Upper lobe of left lung (tissue), 6 donors: ENCODE measurements around the gene SOCS1. TPM values are rescaled to one million over a fixed set of nuclear protein-coding genes. Genes with fewer than 3 reads are reported as not detected.

Experiments
- ATAC-seq, 2 donors: fragments of 200-7000 bp; cut with Tn5 transposase; one replicate each; pipeline ENCODE4 v1.9.1; 2022; ENCODE audit warnings: mild to moderate bottlenecking in 2 of 2, moderate library complexity in 2 of 2; ENCODE audit not compliant: low FRiP score in 2 of 2
- DNase-seq, 2 donors: peaks; one replicate each; pipeline ENCODE4 v3.0.0-alpha.2; 2019 to 2020
- H3K27ac ChIP-seq, 4 donors: fragments of 200-600 bp; sonication (generic); one replicate each; pipeline ENCODE4 v1.5.1; 2016 to 2019
- H3K27me3 ChIP-seq, 4 donors: fragments of 200-600 bp; sonication (generic); one replicate each; pipeline ENCODE4 v1.5.1; 2017 to 2019
- H3K36me3 ChIP-seq, 4 donors: fragments of 200-600 bp; sonication (generic); one replicate each; pipeline ENCODE4 v1.5.1; 2016 to 2019
- H3K4me1 ChIP-seq, 4 donors: fragments of 200-600 bp; sonication (generic); one replicate each; pipeline ENCODE4 v1.5.1; 2018 to 2019
- H3K4me3 ChIP-seq, 4 donors: fragments of 200-600 bp; sonication (generic); one replicate each; pipeline ENCODE4 v1.5.1; 2017 to 2019; ENCODE audit warnings: mild to moderate bottlenecking in 2 of 4, moderate library complexity in 1 of 4
- H3K9me3 ChIP-seq, 4 donors: fragments of 200-600 bp; sonication (generic); one replicate each; pipeline ENCODE4 v1.5.1; 2018 to 2019
- CTCF ChIP-seq, 6 experiments: fragments of 450-650 bp in 4 of 6; fragments of 200-600 bp in 2 of 6; sonication (generic) in 2 of 6; IDR thresholded peaks; one replicate each; pipeline ENCODE4 v1.5.1; 2016 to 2019; ENCODE audit warnings: antibody characterized with exemption in 6 of 6
- EP300 ChIP-seq, 4 donors: sonication (generic); formaldehyde crosslinking; IDR thresholded peaks; one replicate each; pipeline ENCODE4 v1.5.1; 2017; ENCODE audit warnings: antibody characterized with exemption in 4 of 4, control low read depth in 2 of 4
- POLR2A ChIP-seq, 4 donors: fragments of 450-650 bp; IDR thresholded peaks; one replicate each; pipeline ENCODE4 v1.5.1; 2016 to 2017; ENCODE audit warnings: antibody characterized with exemption in 4 of 4, mild to moderate bottlenecking in 2 of 4
- POLR2AphosphoS5 ChIP-seq, 2 donors: sonication (generic); formaldehyde crosslinking; IDR thresholded peaks; one replicate each; pipeline ENCODE4 v1.5.1; 2017; ENCODE audit warnings: antibody characterized with exemption in 2 of 2
- WGBS, 2 donors: methylation state at CpG; one replicate each; pipeline ENCODE4 v1.1.5; 2017 to 2018; 5-methylcytosine and 5-hydroxymethylcytosine counted together
- total RNA-seq, 6 donors: library from RNA; depleted of rRNA in 4 of 6; stranded (reverse); fragments of >200 nt in 4 of 6; gene quantifications; one replicate each; pipeline versions ENCODE4 v1.1.0 to v1.2.1, GENCODE V29; 2016 to 2021
- donor health status: DM: no; HTN: no; CAD: no; lungs with moderate emphysema.
- donor health status: DM: no; HTN: yes; CAD: no; lungs with severe emphysema.

Gene SOCS1
- total RNA-seq, 6 donors from 2014 or later = 9.4 to 36.6 (median 18.5) TPM

- 83 to 100% methylated on average over 3 of the region's 3 CpGs for WGBS, 2 donors
- Histone ChIP-seq H3K27me3 (no peaks in the 10 kb centered on the region), H3K4me1 (peaks cover 0 to 5% (median 1%) of the 10 kb centered on the region in 4 donors), H3K4me3 (no peak overlapping the region), H3K36me3 (no peaks in the 10 kb centered on the region), H3K9me3 (peaks cover 4 to 20% (median 12%) of the 10 kb centered on the region in 4 donors), H3K27ac (no peak overlapping the region)
- ATAC-seq (no peak), DNase-seq (no peak)
- no peak for TF ChIP-seq EP300 (IDR thresholded peaks at IDR 0.05)
- no peak for TF ChIP-seq POLR2AphosphoS5 (IDR thresholded peaks at IDR 0.05)
- TF ChIP-seq CTCF (IDR thresholded peaks at IDR 0.05) = no peak
- TF ChIP-seq POLR2A (IDR thresholded peaks at IDR 0.05) = no peak
Measured at GRCh38 chr16:11217651-11218603, 38.1 kb downstream of the SOCS1 start.

GRCh38 chr16:11215935-11216556 is 40.0 kb downstream of the SOCS1 start:
- Histone ChIP-seq H3K4me3 (no peak overlapping the region), H3K36me3 (no peaks in the 10 kb centered on the region), H3K27ac (no peak overlapping the region), H3K4me1 (peaks cover 0 to 5% (median 1%) of the 10 kb centered on the region in 4 donors), H3K27me3 (no peaks in the 10 kb centered on the region), H3K9me3 (peaks cover 4 to 20% (median 12%) of the 10 kb centered on the region in 4 donors)
- no peak for TF ChIP-seq CTCF (IDR thresholded peaks at IDR 0.05)
- DNase-seq (no peak), ATAC-seq (no peak)
- WGBS, 2 donors = 92 to 96% methylated on average over 3 of the region's 3 CpGs

- Histone ChIP-seq H3K36me3 (no peaks in the 10 kb centered on the region), H3K27me3 (no peaks in the 10 kb centered on the region), H3K4me1 (peaks cover 0 to 2% (median 0%) of the 10 kb centered on the region in 4 donors), H3K9me3 (peaks cover 4 to 17% (median 11%) of the 10 kb centered on the region in 4 donors), H3K27ac (no peak overlapping the region), H3K4me3 (no peak overlapping the region)
- TF ChIP-seq POLR2AphosphoS5 (IDR thresholded peaks at IDR 0.05) (no peak), POLR2A (IDR thresholded peaks at IDR 0.05) (no peak), EP300 (IDR thresholded peaks at IDR 0.05) (no peak), CTCF (IDR thresholded peaks at IDR 0.05) (no peak)
- no peak for ATAC-seq
- DNase-seq = no peak
- WGBS, 2 donors = 88 to 89% methylated on average over 7 of the region's 7 CpGs
Measured at GRCh38 chr16:11213799-11214198, 42.2 kb downstream of the SOCS1 start.

GRCh38 chr16:11213373-11213772 is 42.6 kb downstream of the SOCS1 start:
- no peak for TF ChIP-seq POLR2A (IDR thresholded peaks at IDR 0.05)
- no peak for TF ChIP-seq EP300 (IDR thresholded peaks at IDR 0.05)
- no peak for TF ChIP-seq POLR2AphosphoS5 (IDR thresholded peaks at IDR 0.05)
- TF ChIP-seq CTCF (IDR thresholded peaks at IDR 0.05) = no peak
- Histone ChIP-seq H3K9me3 (peaks cover 2 to 15% (median 9%) of the 10 kb centered on the region in 4 donors), H3K27ac (no peak overlapping the region), H3K36me3 (no peaks in the 10 kb centered on the region), H3K4me1 (no peaks in the 10 kb centered on the region), H3K4me3 (no peak overlapping the region), H3K27me3 (no peaks in the 10 kb centered on the region)
- ATAC-seq = peak in 1 of 2 donors; percentile 5
- WGBS, 2 donors = 98 to 100% methylated on average over 1 to 5 of the region's 5 CpGs
- DNase-seq = no peak
